GM12878 (cell line): Measurements from ENCODE around the gene BLACAT1.

Experiments used
- CEBPB ChIP-seq, 2 experiments: fragments of 150-350 bp in 1 of 2; IDR thresholded peaks; 2 replicates each; pipeline ENCODE4 v1.6.1; 2012 to 2014; ENCODE audit warnings: low read depth in 2 of 2, low read length in 2 of 2, borderline replicate concordance in 1 of 2, inconsistent platforms in 1 of 2
- EZH2 ChIP-seq: IDR thresholded peaks from 2 replicates; pipeline ENCODE4 v1.6.1; 2012; ENCODE audit warnings: low read depth, mild to moderate bottlenecking, control low read depth, inconsistent platforms, low read length, borderline replicate concordance; ENCODE audit not compliant: control insufficient read depth
- GABPA ChIP-seq: IDR thresholded peaks from 2 replicates; pipeline ENCODE4 v1.6.1; 2014; ENCODE audit warnings: antibody characterized with exemption, low read depth, mild to moderate bottlenecking, inconsistent platforms
- MYC ChIP-seq: IDR thresholded peaks from 2 replicates; pipeline ENCODE4 v1.6.1; 2011; ENCODE audit warnings: mild to moderate bottlenecking, low read length, moderate library complexity, inconsistent platforms; ENCODE audit not compliant: insufficient read depth, insufficient replicate concordance, insufficient read length, severe bottlenecking
- SREBF1 ChIP-seq: IDR thresholded peaks from 2 replicates; pipeline ENCODE4 v1.6.1; 2012; ENCODE audit warnings: mild to moderate bottlenecking, low read length
- TF ChIP-seq, protein P1 (sequence below): fragments of 450-650 bp; IDR thresholded peaks from 2 replicates; pipeline ENCODE4 v1.6.1; 2014; ENCODE audit warnings: mild to moderate bottlenecking
- TF ChIP-seq, protein P2 (sequence below), 3 experiments: IDR thresholded peaks in 2 of 3; conservative IDR thresholded peaks in 1 of 3; 2 replicates each; pipeline ENCODE4 v1.5.1; 2011; ENCODE audit warnings: low read depth in 3 of 3, low read length in 3 of 3, mild to moderate bottlenecking in 3 of 3, control low read depth in 2 of 3, moderate library complexity in 2 of 3, inconsistent platforms in 1 of 3, mixed read lengths in 1 of 3; ENCODE audit not compliant: control insufficient read depth in 2 of 3, insufficient read depth in 1 of 3; ENCODE audit errors: extremely low read depth in 1 of 3
- TF ChIP-seq, protein P3 (sequence below): IDR thresholded peaks from 2 replicates; pipeline ENCODE4 v1.6.1; 2012; ENCODE audit warnings: mild to moderate bottlenecking, low read depth, low read length
- TF ChIP-seq, protein P4 (sequence below): IDR thresholded peaks from 2 replicates; pipeline ENCODE4 v1.6.1; 2012; ENCODE audit warnings: low read length, inconsistent platforms
- TF ChIP-seq, protein P5 (sequence below): fragments of 150-350 bp; IDR thresholded peaks from 2 replicates; pipeline ENCODE4 v1.6.1; 2016; ENCODE audit warnings: low read depth, low read length

DNA sequence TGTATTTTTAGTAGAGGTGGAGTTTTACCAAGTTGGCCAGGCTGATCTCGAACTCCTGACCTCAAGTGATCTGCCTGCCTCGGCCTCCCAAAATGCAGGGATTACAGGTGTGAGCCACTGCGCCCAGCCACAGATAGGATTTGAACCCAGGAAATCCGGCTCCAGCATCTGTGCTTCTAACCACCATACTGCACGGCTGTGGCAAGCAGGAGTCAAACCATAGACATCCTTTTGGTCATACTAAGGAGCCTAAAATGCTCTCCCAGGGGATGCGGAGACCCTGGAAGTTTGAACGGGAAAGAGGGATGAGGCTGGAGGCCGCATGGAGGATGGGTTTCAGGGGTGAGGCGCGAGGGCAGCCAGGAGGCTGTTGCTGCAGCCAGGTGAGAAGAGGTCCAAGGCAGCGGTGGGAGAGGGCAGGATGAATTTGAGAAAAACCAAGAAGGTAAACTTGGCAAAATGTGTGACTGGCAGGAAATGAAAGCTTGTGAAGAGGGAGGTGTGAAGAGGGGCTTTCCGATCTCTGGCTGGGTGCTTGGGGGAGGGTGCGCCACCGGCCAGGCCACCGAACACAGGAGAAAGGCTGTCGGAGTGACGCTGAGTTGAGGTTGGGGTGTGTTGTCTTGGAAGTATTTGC lies 24.6 kb upstream of the BLACAT1 start:
- TF ChIP-seq GABPA, result no peak
- TF ChIP-seq, protein P1, sequence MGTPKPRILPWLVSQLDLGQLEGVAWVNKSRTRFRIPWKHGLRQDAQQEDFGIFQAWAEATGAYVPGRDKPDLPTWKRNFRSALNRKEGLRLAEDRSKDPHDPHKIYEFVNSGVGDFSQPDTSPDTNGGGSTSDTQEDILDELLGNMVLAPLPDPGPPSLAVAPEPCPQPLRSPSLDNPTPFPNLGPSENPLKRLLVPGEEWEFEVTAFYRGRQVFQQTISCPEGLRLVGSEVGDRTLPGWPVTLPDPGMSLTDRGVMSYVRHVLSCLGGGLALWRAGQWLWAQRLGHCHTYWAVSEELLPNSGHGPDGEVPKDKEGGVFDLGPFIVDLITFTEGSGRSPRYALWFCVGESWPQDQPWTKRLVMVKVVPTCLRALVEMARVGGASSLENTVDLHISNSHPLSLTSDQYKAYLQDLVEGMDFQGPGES, result no peak
- no peak for TF ChIP-seq SREBF1
- TF ChIP-seq, protein P2, sequence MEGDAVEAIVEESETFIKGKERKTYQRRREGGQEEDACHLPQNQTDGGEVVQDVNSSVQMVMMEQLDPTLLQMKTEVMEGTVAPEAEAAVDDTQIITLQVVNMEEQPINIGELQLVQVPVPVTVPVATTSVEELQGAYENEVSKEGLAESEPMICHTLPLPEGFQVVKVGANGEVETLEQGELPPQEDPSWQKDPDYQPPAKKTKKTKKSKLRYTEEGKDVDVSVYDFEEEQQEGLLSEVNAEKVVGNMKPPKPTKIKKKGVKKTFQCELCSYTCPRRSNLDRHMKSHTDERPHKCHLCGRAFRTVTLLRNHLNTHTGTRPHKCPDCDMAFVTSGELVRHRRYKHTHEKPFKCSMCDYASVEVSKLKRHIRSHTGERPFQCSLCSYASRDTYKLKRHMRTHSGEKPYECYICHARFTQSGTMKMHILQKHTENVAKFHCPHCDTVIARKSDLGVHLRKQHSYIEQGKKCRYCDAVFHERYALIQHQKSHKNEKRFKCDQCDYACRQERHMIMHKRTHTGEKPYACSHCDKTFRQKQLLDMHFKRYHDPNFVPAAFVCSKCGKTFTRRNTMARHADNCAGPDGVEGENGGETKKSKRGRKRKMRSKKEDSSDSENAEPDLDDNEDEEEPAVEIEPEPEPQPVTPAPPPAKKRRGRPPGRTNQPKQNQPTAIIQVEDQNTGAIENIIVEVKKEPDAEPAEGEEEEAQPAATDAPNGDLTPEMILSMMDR (IDR thresholded peaks at IDR 0.05 in 2 of 3, conservative IDR thresholded peaks at IDR 0.05 in 1 of 3; ENCODE audit: control insufficient read depth in 2 of 3, extremely low read depth in 1 of 3, insufficient read depth in 1 of 3, low read depth in 3 of 3, low read length in 3 of 3), result no peak
- no peak for TF ChIP-seq EZH2
- TF ChIP-seq, protein P3, sequence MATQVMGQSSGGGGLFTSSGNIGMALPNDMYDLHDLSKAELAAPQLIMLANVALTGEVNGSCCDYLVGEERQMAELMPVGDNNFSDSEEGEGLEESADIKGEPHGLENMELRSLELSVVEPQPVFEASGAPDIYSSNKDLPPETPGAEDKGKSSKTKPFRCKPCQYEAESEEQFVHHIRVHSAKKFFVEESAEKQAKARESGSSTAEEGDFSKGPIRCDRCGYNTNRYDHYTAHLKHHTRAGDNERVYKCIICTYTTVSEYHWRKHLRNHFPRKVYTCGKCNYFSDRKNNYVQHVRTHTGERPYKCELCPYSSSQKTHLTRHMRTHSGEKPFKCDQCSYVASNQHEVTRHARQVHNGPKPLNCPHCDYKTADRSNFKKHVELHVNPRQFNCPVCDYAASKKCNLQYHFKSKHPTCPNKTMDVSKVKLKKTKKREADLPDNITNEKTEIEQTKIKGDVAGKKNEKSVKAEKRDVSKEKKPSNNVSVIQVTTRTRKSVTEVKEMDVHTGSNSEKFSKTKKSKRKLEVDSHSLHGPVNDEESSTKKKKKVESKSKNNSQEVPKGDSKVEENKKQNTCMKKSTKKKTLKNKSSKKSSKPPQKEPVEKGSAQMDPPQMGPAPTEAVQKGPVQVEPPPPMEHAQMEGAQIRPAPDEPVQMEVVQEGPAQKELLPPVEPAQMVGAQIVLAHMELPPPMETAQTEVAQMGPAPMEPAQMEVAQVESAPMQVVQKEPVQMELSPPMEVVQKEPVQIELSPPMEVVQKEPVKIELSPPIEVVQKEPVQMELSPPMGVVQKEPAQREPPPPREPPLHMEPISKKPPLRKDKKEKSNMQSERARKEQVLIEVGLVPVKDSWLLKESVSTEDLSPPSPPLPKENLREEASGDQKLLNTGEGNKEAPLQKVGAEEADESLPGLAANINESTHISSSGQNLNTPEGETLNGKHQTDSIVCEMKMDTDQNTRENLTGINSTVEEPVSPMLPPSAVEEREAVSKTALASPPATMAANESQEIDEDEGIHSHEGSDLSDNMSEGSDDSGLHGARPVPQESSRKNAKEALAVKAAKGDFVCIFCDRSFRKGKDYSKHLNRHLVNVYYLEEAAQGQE, result no peak; the same call in 1 of the 2 replicates
- TF ChIP-seq MYC, result no peak
- TF ChIP-seq, protein P4, sequence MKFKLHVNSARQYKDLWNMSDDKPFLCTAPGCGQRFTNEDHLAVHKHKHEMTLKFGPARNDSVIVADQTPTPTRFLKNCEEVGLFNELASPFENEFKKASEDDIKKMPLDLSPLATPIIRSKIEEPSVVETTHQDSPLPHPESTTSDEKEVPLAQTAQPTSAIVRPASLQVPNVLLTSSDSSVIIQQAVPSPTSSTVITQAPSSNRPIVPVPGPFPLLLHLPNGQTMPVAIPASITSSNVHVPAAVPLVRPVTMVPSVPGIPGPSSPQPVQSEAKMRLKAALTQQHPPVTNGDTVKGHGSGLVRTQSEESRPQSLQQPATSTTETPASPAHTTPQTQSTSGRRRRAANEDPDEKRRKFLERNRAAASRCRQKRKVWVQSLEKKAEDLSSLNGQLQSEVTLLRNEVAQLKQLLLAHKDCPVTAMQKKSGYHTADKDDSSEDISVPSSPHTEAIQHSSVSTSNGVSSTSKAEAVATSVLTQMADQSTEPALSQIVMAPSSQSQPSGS, result no peak
- TF ChIP-seq, protein P5, sequence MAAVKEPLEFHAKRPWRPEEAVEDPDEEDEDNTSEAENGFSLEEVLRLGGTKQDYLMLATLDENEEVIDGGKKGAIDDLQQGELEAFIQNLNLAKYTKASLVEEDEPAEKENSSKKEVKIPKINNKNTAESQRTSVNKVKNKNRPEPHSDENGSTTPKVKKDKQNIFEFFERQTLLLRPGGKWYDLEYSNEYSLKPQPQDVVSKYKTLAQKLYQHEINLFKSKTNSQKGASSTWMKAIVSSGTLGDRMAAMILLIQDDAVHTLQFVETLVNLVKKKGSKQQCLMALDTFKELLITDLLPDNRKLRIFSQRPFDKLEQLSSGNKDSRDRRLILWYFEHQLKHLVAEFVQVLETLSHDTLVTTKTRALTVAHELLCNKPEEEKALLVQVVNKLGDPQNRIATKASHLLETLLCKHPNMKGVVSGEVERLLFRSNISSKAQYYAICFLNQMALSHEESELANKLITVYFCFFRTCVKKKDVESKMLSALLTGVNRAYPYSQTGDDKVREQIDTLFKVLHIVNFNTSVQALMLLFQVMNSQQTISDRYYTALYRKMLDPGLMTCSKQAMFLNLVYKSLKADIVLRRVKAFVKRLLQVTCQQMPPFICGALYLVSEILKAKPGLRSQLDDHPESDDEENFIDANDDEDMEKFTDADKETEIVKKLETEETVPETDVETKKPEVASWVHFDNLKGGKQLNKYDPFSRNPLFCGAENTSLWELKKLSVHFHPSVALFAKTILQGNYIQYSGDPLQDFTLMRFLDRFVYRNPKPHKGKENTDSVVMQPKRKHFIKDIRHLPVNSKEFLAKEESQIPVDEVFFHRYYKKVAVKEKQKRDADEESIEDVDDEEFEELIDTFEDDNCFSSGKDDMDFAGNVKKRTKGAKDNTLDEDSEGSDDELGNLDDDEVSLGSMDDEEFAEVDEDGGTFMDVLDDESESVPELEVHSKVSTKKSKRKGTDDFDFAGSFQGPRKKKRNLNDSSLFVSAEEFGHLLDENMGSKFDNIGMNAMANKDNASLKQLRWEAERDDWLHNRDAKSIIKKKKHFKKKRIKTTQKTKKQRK, result no peak
- TF ChIP-seq CEBPB (IDR thresholded peaks at IDR 0.05; ENCODE audit: borderline replicate concordance in 1 of 2, low read depth in 2 of 2, low read length in 2 of 2), result no peak
